ENCODE measurements around the gene WNT7B.

WNT7B gene

GRCh38 chr22:45945621-45946106 is 31.3 kb downstream of the WNT7B start:
- TF ChIP-seq CTCF (IDR thresholded peaks at IDR 0.05; ENCODE audit: insufficient read depth, low read depth, low read length, missing control alignments), result no peak
- H3K4me3 ChIP-seq (ENCODE audit: low read length), result no peak overlapping the region

GRCh38 chr22:45942787-45943493 is 34.0 kb downstream of the WNT7B start:
- DNase-seq (ENCODE audit: low read depth), result peak; percentile 71
- no peak for TF ChIP-seq CTCF (IDR thresholded peaks at IDR 0.05; ENCODE audit: insufficient read depth, low read depth, low read length, missing control alignments)
- H3K4me3 ChIP-seq (ENCODE audit: low read length), result no peak overlapping the region

More at GRCh38 chr22:45945621-45946106, 31.3 kb downstream of the WNT7B start:
- DNase-seq (ENCODE audit: low read depth), result no peak

- TF ChIP-seq CTCF (IDR thresholded peaks at IDR 0.05; ENCODE audit: insufficient read depth, low read depth, low read length, missing control alignments), result no peak
Observed at GRCh38 chr22:45942344-45942743, 34.6 kb downstream of the WNT7B start.

GRCh38 chr22:45938913-45939312 is 38.0 kb downstream of the WNT7B start:
- TF ChIP-seq CTCF (IDR thresholded peaks at IDR 0.05; ENCODE audit: insufficient read depth, low read depth, low read length, missing control alignments), result no peak
- DNase-seq (ENCODE audit: low read depth), result no peak
- no peak overlapping the region for H3K4me3 ChIP-seq (ENCODE audit: low read length)

More at GRCh38 chr22:45942344-45942743, 34.6 kb downstream of the WNT7B start:
- H3K4me3 ChIP-seq (ENCODE audit: low read length), result no peak overlapping the region
- no peak for DNase-seq (ENCODE audit: low read depth)

GRCh38 chr22:45937960-45938359 is 39.0 kb downstream of the WNT7B start:
- no peak for DNase-seq (ENCODE audit: low read depth)
- H3K4me3 ChIP-seq (ENCODE audit: low read length), result no peak overlapping the region
- no peak for TF ChIP-seq CTCF (IDR thresholded peaks at IDR 0.05; ENCODE audit: insufficient read depth, low read depth, low read length, missing control alignments)

- TF ChIP-seq CTCF (IDR thresholded peaks at IDR 0.05; ENCODE audit: insufficient read depth, low read depth, low read length, missing control alignments), result no peak
- DNase-seq (ENCODE audit: low read depth), result no peak
- no peak overlapping the region for H3K4me3 ChIP-seq (ENCODE audit: low read length)
Observed at GRCh38 chr22:45935573-45935972, 41.4 kb downstream of the WNT7B start.

Data from epithelial cell of esophagus (primary cell).